ENCODE measurements around the gene FCRL2. TPM values are rescaled to one million over a fixed set of nuclear protein-coding genes. Genes with fewer than 3 reads are reported as not detected.
"Not testable (repeated sequence)": the region's sequence is repeated elsewhere in the genome, so short reads cannot be mapped to it uniquely, and the experiment has no call there.

FCRL2 gene
- total RNA-seq, 2 experiments from 2014 or later, result not detected

DNA sequence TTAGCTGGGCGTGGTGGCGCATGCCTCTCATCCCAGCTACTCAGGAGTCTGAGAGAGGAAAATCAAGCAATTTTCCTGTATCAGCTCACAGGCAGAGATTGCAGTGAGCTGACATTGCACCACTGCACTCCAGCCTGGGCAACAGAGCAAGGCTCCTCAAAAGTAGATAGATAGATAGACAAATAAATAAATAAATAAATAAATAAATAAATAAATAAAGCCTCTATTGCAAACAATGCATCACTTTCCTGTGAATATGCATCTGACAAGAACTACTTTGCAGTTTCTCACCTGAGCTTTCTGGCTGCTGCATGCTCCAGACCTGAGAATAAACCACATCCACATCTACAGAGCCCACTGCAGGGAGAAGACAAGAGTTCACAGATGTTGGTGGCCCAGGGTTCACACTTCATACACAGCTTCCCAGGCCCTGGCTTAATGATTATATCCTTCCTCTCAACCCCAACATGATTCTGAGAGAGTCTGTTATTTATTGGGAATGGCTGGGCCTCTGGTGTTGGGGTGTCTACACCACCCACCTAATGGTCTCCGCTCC is 28.6 kb downstream of the FCRL2 start:
- no peak overlapping the region for H3K4me3 Mint-ChIP-seq
- no peaks in the 10 kb centered on the region for H3K4me1 Mint-ChIP-seq
- DNase-seq, result no peak
- H3K9me3 Mint-ChIP-seq (ENCODE audit: low read depth), result no peaks in the 10 kb centered on the region
- H3K36me3 Mint-ChIP-seq (ENCODE audit: low read depth), result no peaks in the 10 kb centered on the region
- intact Hi-C loops (cut with DNase I, micrococcal nuclease), result no loop called here
- ChIA-PET CTCF (no interaction called here), POLR2A (no interaction called here)
- no peak overlapping the region for H3K27ac Mint-ChIP-seq
- no peak for ATAC-seq
- peaks cover 5% of the 10 kb centered on the region for H3K27me3 Mint-ChIP-seq

DNA sequence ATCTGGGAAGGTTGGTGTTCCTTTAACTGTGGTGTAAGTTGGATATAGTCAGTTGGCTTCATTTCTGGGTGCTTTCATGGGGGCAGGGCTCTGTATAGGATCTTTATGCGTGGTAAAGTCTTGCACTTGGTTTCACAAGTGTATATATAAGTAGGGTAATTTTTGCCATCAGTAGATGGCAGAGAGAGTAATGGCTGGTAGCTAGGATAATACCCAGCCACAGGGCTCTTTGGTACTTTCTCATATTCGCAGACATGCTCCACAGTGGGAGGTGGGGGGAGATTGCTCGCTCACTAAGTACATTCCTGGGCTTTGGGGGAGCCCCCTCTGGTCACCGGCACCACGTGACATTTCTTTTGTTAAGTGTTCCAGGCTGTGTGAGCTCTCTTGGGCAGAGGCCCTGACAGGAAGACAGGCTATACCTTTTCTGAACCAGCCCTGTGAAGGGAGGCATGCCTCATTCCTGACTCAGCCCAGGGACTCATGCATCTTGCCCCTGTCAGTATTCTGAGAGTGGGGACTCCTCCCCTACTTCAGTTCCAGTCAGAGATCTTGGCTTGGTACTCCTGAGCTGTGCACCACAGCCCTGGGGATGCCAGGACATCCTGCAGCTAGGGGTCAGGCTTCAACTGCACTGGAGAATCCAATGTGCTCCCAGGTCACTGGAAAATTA is 37.6 kb downstream of the FCRL2 start:
- intact Hi-C loops (cut with DNase I, micrococcal nuclease), result no loop called here
- H3K4me1 Mint-ChIP-seq, result no peaks in the 10 kb centered on the region
- H3K4me3 Mint-ChIP-seq, result no peak overlapping the region
- peaks cover 1% of the 10 kb centered on the region for H3K27me3 Mint-ChIP-seq
- H3K9me3 Mint-ChIP-seq (ENCODE audit: low read depth), result no peaks in the 10 kb centered on the region
- H3K27ac Mint-ChIP-seq, result no peak overlapping the region
- DNase-seq, result peak; percentile 5
- H3K36me3 Mint-ChIP-seq (ENCODE audit: low read depth), result no peaks in the 10 kb centered on the region
- POLR2A ChIA-PET, result interaction anchor here (0.6 kb wide), 1 partner anchor 1795 kb away, joined by 3 read pairs; no protein-coding TSS in a partner anchor
- CTCF ChIA-PET, result no interaction called here
- peak; percentile 70 for ATAC-seq

DNA sequence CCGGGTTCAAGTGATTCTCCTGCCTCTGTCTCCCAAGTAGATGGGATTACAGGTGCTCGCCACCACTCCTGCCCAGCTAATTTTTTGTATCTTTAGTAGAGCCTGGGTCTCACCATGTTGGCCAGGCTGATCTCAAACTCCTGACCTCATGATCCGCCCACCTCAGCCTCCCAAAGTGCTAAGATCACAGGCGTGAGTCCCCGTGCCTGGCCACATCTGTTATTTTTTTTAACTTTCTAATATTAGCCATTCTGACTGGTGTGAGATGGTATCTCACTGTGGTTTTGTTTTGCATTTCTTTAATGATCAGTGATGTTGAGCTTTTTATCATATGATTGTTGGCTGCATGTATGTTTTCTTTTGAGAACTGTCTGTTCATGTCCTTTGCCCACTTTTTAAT is 40.9 kb downstream of the FCRL2 start:
- intact Hi-C loops (cut with DNase I, micrococcal nuclease); POLR2A ChIA-PET: not testable (repeated sequence)

DNA sequence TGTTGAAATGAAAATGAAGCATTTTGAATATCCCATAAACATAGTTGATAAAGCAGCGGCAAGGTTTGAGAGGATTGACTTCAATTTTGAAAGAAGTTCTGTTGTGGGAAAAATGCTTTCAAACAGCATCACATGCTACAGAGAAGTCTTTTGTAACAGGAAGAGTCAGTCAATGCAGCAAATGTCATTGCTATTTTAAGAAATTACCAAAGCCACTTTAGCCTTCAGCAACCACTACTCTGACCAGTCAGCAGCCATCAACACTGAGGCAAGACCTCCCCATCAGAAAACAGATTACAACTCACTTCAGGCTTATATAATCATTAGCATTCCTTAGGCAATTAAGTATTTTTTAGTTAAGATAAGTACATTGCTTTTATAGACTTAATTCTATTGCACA is 42.6 kb downstream of the FCRL2 start:
- no peak for DNase-seq
- intact Hi-C loops (cut with DNase I, micrococcal nuclease), result no loop called here
- no peak overlapping the region for H3K27ac Mint-ChIP-seq
- no peaks in the 10 kb centered on the region for H3K27me3 Mint-ChIP-seq
- H3K36me3 Mint-ChIP-seq (ENCODE audit: low read depth), result no peaks in the 10 kb centered on the region
- no peak overlapping the region for H3K4me3 Mint-ChIP-seq
- H3K9me3 Mint-ChIP-seq (ENCODE audit: low read depth), result no peaks in the 10 kb centered on the region
- POLR2A ChIA-PET, result no interaction called here
- CTCF ChIA-PET, result interaction anchor here (0.8 kb wide), 1 partner anchor 154 kb away, joined by 3 read pairs; no protein-coding TSS in a partner anchor
- no peak for ATAC-seq
- no peaks in the 10 kb centered on the region for H3K4me1 Mint-ChIP-seq

More for the DNA sequence above, 40.9 kb downstream of the FCRL2 start:
- ATAC-seq; H3K9me3 Mint-ChIP-seq (ENCODE audit: low read depth); H3K4me3 Mint-ChIP-seq; H3K27me3 Mint-ChIP-seq; CTCF ChIA-PET; H3K36me3 Mint-ChIP-seq (ENCODE audit: low read depth); H3K4me1 Mint-ChIP-seq; DNase-seq; H3K27ac Mint-ChIP-seq: not testable (repeated sequence)

DNA sequence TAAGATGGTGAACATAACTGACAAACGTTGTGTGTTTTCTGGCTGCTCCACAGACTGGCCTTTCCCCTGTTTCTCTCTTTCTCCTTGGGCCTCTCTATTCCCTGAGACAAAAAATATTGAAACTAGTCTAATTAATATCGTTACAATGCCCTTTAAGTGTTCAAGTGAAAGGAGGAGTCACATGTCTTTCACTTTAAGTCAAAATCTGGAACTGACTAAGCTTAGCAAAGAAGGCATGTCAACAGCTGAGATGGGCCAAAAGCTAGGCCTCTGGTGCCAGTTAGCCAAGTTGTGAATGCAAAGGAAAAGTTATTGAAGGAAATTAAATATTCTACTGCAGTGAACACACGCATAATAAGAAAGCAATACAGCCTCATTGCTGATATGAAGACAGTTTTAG is 44.2 kb downstream of the FCRL2 start:
- POLR2A ChIA-PET, result no interaction called here
- Mint-ChIP-seq H3K9me3 (ENCODE audit: low read depth) (no peaks in the 10 kb centered on the region), H3K27ac (no peak overlapping the region), H3K36me3 (ENCODE audit: low read depth) (no peaks in the 10 kb centered on the region), H3K4me3 (no peak overlapping the region), H3K27me3 (peaks cover 2% of the 10 kb centered on the region), H3K4me1 (no peaks in the 10 kb centered on the region)
- intact Hi-C loops (cut with DNase I, micrococcal nuclease), result no loop called here
- DNase-seq (peak; percentile 6), ATAC-seq (no peak)
- CTCF ChIA-PET, result no interaction called here

DNA sequence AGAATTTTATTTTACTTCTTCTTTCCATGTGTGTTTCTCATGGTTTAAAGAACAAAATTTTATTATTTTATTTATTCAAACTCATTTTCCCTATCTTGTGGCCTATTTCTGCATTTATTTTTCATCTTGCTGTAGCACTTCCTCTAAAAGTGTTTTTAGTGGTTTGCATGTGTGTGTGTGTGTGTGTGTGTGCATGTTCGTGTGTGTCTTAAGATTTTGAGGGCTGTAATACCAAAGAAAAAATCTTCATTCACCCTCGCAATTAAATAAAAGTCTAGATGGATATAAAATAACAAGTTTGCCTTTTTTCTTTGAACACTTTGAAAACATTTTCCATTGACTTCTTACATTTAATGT is 51.7 kb downstream of the FCRL2 start:
- Mint-ChIP-seq H3K4me3 (no peak overlapping the region), H3K36me3 (ENCODE audit: low read depth) (peaks cover 5% of the 10 kb centered on the region), H3K4me1 (peaks cover 13% of the 10 kb centered on the region), H3K27me3 (peaks cover 4% of the 10 kb centered on the region), H3K27ac (no peak overlapping the region), H3K9me3 (ENCODE audit: low read depth) (peaks cover 14% of the 10 kb centered on the region)
- ATAC-seq (no peak), DNase-seq (no peak)
- CTCF ChIA-PET, result no interaction called here
- POLR2A ChIA-PET, result no interaction called here
- intact Hi-C loops (cut with DNase I, micrococcal nuclease), result no loop called here

DNA sequence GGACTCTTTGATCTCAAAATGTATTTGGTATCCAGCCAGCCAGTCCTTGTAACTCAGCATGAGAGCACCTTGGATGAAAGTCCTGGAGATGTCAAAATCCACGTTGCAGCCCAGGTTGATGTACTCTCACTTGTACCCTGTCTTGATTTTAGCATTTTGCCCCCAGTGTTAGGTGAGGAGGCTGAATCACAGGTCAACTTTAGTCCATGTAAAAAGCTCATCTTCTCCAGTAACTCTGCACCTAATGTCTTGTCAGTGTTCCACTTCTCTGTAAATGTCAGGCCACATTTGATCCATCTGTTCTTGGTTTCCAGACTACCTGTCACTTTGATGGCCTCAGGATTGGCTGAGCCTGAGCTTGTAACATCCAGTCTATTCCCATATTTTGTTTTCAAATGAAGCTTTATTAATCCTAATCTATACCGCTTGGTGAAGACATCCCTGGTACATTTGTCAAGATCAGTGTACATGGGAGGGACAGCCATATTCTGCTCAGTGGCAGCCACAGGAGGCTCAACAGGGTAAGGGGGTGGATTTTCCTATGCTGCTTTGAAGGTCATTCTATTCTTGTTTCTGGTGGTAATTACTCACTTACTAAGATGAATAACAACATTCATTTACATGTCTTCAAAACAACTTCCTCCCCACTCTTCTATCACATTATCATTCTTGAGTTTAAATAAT is 52.3 kb downstream of the FCRL2 start:
- H3K9me3 Mint-ChIP-seq (ENCODE audit: low read depth), result peaks cover 14% of the 10 kb centered on the region
- POLR2A ChIA-PET, result interaction anchor here (0.7 kb wide), 1 partner anchor 222 kb away, joined by 7 read pairs; no protein-coding TSS in a partner anchor
- CTCF ChIA-PET, result interaction anchor here (0.6 to 0.7 kb wide), 2 partner anchors 191 to 312 kb away, joined by 3 read pairs; no protein-coding TSS in a partner anchor
- peaks cover 4% of the 10 kb centered on the region for H3K27me3 Mint-ChIP-seq
- H3K36me3 Mint-ChIP-seq (ENCODE audit: low read depth), result peaks cover 5% of the 10 kb centered on the region
- DNase-seq, result no peak
- H3K4me1 Mint-ChIP-seq, result peaks cover 13% of the 10 kb centered on the region
- intact Hi-C loops (cut with DNase I, micrococcal nuclease), result no loop called here
- H3K27ac Mint-ChIP-seq, result no peak overlapping the region
- peak; percentile 44 for ATAC-seq
- no peak overlapping the region for H3K4me3 Mint-ChIP-seq

DNA sequence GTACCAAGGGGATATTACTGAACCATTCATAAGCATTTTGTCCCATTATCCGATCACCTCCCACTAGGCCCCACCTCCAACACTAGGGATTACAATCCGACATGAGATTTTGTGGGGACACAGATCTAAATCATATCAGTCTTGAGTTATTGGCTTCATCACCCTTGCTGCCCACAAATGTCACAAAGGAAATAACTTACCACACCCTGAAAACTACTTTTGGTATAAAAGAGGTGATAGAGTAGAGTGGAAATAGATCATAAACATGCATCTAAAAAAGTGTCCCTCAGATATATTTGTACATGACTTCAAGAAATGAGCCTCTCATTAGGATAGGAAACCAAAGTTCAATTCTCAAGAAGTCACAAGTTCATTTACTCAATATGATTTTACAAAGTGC is 53.8 kb downstream of the FCRL2 start:
- intact Hi-C loops (cut with DNase I, micrococcal nuclease), result no loop called here
- H3K36me3 Mint-ChIP-seq (ENCODE audit: low read depth), result peaks cover 5% of the 10 kb centered on the region
- ChIA-PET CTCF (no interaction called here), POLR2A (no interaction called here)
- peaks cover 13% of the 10 kb centered on the region for H3K4me1 Mint-ChIP-seq
- DNase-seq, result no peak
- peaks cover 4% of the 10 kb centered on the region for H3K27me3 Mint-ChIP-seq
- H3K27ac Mint-ChIP-seq, result no peak overlapping the region
- no peak overlapping the region for H3K4me3 Mint-ChIP-seq
- peaks cover 14% of the 10 kb centered on the region for H3K9me3 Mint-ChIP-seq (ENCODE audit: low read depth)
- no peak for ATAC-seq

DNA sequence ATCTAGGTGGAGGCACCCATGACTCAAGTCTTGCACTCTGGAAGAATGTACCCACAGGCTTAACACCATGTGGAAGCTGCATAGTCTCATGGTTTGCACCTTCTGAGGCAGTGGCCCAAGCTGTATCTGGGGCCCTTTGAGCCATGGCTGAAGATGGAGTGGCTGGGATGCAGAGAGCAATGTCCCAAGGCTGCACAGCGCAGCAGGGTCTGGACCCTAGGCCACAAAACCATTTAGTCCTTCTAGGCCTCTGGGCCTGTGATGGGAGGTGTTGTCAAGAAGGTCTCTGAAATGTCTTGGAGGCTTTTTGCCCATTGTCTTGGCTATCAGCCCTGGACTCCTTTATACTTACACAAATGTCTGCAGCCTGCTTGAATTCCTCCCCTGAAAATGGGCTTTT is 54.9 kb downstream of the FCRL2 start:
- intact Hi-C loops (cut with DNase I, micrococcal nuclease), result no loop called here
- ATAC-seq (no peak), DNase-seq (no peak)
- peaks cover 13% of the 10 kb centered on the region for H3K4me1 Mint-ChIP-seq
- ChIA-PET CTCF (interaction anchor here (1.5 kb wide), 1 partner anchor 31 kb away, joined by 3 read pairs; no protein-coding TSS in a partner anchor), POLR2A (no interaction called here)
- H3K9me3 Mint-ChIP-seq (ENCODE audit: low read depth), result peaks cover 14% of the 10 kb centered on the region
- peaks cover 2% of the 10 kb centered on the region for H3K27me3 Mint-ChIP-seq
- H3K4me3 Mint-ChIP-seq, result no peak overlapping the region
- peaks cover 5% of the 10 kb centered on the region for H3K36me3 Mint-ChIP-seq (ENCODE audit: low read depth)
- no peak overlapping the region for H3K27ac Mint-ChIP-seq

DNA sequence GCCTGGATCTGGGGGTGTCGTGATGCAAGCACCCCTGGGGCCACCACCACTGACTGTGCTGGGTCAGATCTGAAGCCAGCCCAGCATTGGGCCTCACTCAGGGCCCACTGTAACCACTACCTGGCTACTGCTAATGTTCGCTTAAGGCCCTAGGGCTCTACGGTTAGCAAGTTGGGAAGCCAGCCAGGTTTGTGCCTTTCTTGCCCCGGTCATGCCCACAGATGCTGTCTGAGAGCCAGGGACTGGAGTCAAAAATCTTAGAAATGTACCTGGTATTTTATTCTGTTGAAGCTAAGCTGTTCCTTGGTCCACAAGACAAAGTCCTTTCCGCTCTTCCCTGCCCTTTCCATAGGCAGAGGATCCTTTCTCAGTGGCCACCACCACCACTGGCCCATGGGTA is 61.2 kb downstream of the FCRL2 start:
- intact Hi-C loops (cut with DNase I, micrococcal nuclease), result no loop called here
- CTCF ChIA-PET, result no interaction called here

DNA sequence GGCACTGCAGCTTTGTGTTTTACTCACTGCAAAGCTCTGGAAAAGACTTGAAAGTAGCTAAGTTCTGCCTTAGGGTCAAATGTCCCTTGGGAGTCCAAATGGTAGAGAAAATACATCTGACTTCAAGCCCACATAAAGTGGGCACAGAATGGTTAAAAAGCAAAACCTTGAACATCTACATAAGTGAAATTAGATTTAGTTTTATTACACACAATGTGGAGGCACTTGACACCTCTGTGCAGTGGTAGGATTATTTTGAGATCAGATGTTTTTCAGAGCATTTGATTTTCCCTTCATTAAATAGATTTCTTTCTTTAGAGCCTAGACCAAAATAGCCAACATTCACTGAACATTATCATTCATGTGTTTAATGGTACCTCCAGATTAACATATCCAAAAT is 65.1 kb downstream of the FCRL2 start:
- intact Hi-C loops (cut with DNase I, micrococcal nuclease), result no loop called here
- ATAC-seq (no peak), DNase-seq (no peak)
- ChIA-PET POLR2A (no interaction called here), CTCF (interaction anchor here (0.9 kb wide), 1 partner anchor 15 kb away, joined by 3 read pairs; no protein-coding TSS in a partner anchor)
- Mint-ChIP-seq H3K36me3 (ENCODE audit: low read depth) (no peaks in the 10 kb centered on the region), H3K27ac (no peak overlapping the region), H3K9me3 (ENCODE audit: low read depth) (no peaks in the 10 kb centered on the region), H3K4me1 (no peaks in the 10 kb centered on the region), H3K4me3 (no peak overlapping the region), H3K27me3 (no peaks in the 10 kb centered on the region)

More for the DNA sequence above, 61.2 kb downstream of the FCRL2 start:
- H3K9me3 Mint-ChIP-seq (ENCODE audit: low read depth), result peaks cover under 1% of the 10 kb centered on the region
- H3K27me3 Mint-ChIP-seq, result peaks cover under 1% of the 10 kb centered on the region
- DNase-seq (no peak), ATAC-seq (no peak)
- no peaks in the 10 kb centered on the region for H3K4me1 Mint-ChIP-seq
- POLR2A ChIA-PET, result no interaction called here
- H3K4me3 Mint-ChIP-seq, result no peak overlapping the region
- H3K27ac Mint-ChIP-seq, result no peak overlapping the region
- H3K36me3 Mint-ChIP-seq (ENCODE audit: low read depth), result no peaks in the 10 kb centered on the region

DNA sequence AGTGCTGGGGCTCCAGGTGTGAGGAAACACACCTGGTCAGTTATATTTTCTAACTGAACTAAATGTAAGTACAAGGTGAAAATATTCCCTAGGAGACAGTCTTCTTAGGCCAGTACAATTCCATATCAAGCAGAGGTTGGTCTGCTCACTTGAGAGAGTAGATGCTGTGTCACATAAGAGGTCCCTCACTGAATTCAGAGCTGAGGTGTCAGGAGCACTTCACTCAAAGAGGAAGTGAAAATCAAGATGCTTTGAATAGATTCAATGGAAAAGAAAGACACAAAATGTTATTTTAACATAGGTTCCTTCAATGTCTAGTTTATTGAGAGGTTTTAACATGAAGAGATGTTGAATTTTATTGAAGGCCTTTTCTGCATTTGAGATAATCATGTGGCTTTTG is 72.1 kb downstream of the FCRL2 start:
- DNase-seq (no peak), ATAC-seq (no peak)
- intact Hi-C loops (cut with DNase I, micrococcal nuclease), result loop anchor here in 1 of 2 experiments (5.0 kb wide), 1 partner anchor 57 kb away; no protein-coding TSS in a partner anchor
- Mint-ChIP-seq H3K27ac (no peak overlapping the region), H3K27me3 (peaks cover 4% of the 10 kb centered on the region), H3K9me3 (ENCODE audit: low read depth) (no peaks in the 10 kb centered on the region), H3K4me3 (no peak overlapping the region), H3K4me1 (peaks cover 2% of the 10 kb centered on the region), H3K36me3 (ENCODE audit: low read depth) (no peaks in the 10 kb centered on the region)
- CTCF ChIA-PET, result no interaction called here
- POLR2A ChIA-PET, result no interaction called here
